Endothelial cell of umbilical vein (primary cell): ENCODE measurements around the gene CLIP2. TPM values are rescaled to one million over a fixed set of nuclear protein-coding genes. Genes with fewer than 3 reads are reported as not detected.

Experiments
- BruUV-seq: library from RNA; stranded (reverse); fragments of 400-500 nt; replicated peaks from 2 replicates; lab custom pipeline; 2021; lab: Mats Ljungman, UMichigan
- CTCF ChIA-PET: fragments of 300-600, 350-600 bp; sonication (Branson Sonifier 250); formaldehyde crosslinking; loops from one replicate; lab custom pipeline; 2021; ENCODE audit warnings: antibody characterized with exemption, inconsistent platforms; lab: Charles Lee
- POLR2A ChIA-PET: fragments of 300-600, 350-600 bp; sonication (Branson Sonifier 250); formaldehyde crosslinking; loops from one replicate; lab custom pipeline; 2021; ENCODE audit warnings: antibody characterized with exemption, inconsistent platforms; lab: Charles Lee
- DNase-seq: peaks from one replicate; pipeline ENCODE4 v3.0.0-alpha.2; 2011; ENCODE audit warnings: low read depth, low spot score
- FAIRE-seq: peaks from 2 replicates; lab custom pipeline; 2011; peaks lifted over from hg19 to GRCh38; lab: Jason Lieb, UNC
- H2AFZ ChIP-seq: 2 replicates; pipeline ENCODE4 v1.6.0; 2012; ENCODE audit warnings: low read depth, low read length, control low read depth, inconsistent platforms
- H3K27ac ChIP-seq: 2 replicates; pipeline ENCODE4 v1.5.1; 2011; ENCODE audit warnings: low read depth, mild to moderate bottlenecking, control low read depth, low read length, moderate library complexity; ENCODE audit not compliant: insufficient read depth
- H3K27me3 ChIP-seq, 2 experiments: 2 replicates each; pipeline versions ENCODE4 v1.6.0 to v1.6.1; 2011; ENCODE audit warnings: low read length in 2 of 2, mixed read lengths in 1 of 2; ENCODE audit not compliant: control insufficient read depth in 2 of 2, insufficient read depth in 2 of 2
- H3K36me3 ChIP-seq, 2 experiments: 2 replicates in 1 of 2; 3 replicates in 1 of 2; pipeline ENCODE4 v1.5.1; 2011; ENCODE audit warnings: low read length in 2 of 2, mild to moderate bottlenecking in 1 of 2, moderate library complexity in 1 of 2; ENCODE audit not compliant: control insufficient read depth in 2 of 2, insufficient read depth in 2 of 2; ENCODE audit errors: extremely low read depth in 1 of 2
- H3K4me1 ChIP-seq: 3 replicates; pipeline ENCODE4 v1.5.1; 2011; ENCODE audit warnings: mild to moderate bottlenecking, low read length; ENCODE audit not compliant: control insufficient read depth, insufficient read depth; ENCODE audit errors: extremely low read depth
- H3K4me2 ChIP-seq: 2 replicates; pipeline ENCODE4 v1.6.1; 2011; ENCODE audit warnings: low read length, control low read depth, mixed read lengths; ENCODE audit not compliant: insufficient read depth
- H3K4me3 ChIP-seq, 3 experiments: fragments of 200-600 bp in 1 of 3; sonication (generic), shearing (Covaris generic) in 1 of 3; replicated peaks in 1 of 3; 2 replicates each; pipeline ENCODE4 v1.5.1; 2011 to 2016; ENCODE audit warnings: control low read depth in 3 of 3, low read length in 3 of 3, mild to moderate bottlenecking in 2 of 3, inconsistent platforms in 1 of 3, low read depth in 1 of 3, moderate library complexity in 1 of 3; ENCODE audit not compliant: insufficient read depth in 1 of 3
- H3K79me2 ChIP-seq: 2 replicates; pipeline ENCODE4 v1.6.0; 2012; ENCODE audit warnings: low read length, inconsistent platforms; ENCODE audit not compliant: control insufficient read depth, insufficient read depth
- H3K9ac ChIP-seq: replicated peaks from 2 replicates; pipeline ENCODE3; 2011; ENCODE audit warnings: low read length, control low read depth; ENCODE audit not compliant: insufficient read depth; ENCODE audit errors: extremely low read depth
- H3K9me1 ChIP-seq: replicated peaks from 3 replicates; pipeline ENCODE4 v1.6.0; 2011; ENCODE audit warnings: mild to moderate bottlenecking, low read length; ENCODE audit not compliant: control insufficient read depth, insufficient read depth; ENCODE audit errors: extremely low read depth
- H3K9me3 ChIP-seq: replicated peaks from 2 replicates; pipeline ENCODE4 v1.5.1; 2012; ENCODE audit warnings: low read length, inconsistent platforms; ENCODE audit not compliant: control insufficient read depth, insufficient read depth
- H4K20me1 ChIP-seq: replicated peaks from 2 replicates; pipeline ENCODE3; 2011; ENCODE audit warnings: mild to moderate bottlenecking, low read length; ENCODE audit not compliant: control insufficient read depth, insufficient read depth; ENCODE audit errors: extremely low read depth
- CTCF ChIP-seq, 2 donors: IDR thresholded peaks; 1 replicate in 1 of 2; 2 replicates in 1 of 2; pipeline ENCODE4 v1.5.1; 2011; ENCODE audit warnings: low read length in 2 of 2, mild to moderate bottlenecking in 2 of 2, moderate library complexity in 2 of 2, control low read depth in 1 of 2, inconsistent platforms in 1 of 2, low read depth in 1 of 2; ENCODE audit not compliant: insufficient read depth in 1 of 2; ENCODE audit errors: extremely low read depth in 1 of 2
- EZH2 ChIP-seq: IDR thresholded peaks from 2 replicates; pipeline ENCODE4 v1.6.1; 2012; ENCODE audit warnings: borderline replicate concordance, low read depth, mild to moderate bottlenecking, moderate library complexity, low read length, inconsistent platforms; ENCODE audit not compliant: severe bottlenecking
- FOS ChIP-seq: IDR thresholded peaks from 2 replicates; pipeline ENCODE4 v1.6.1; 2011; ENCODE audit warnings: mild to moderate bottlenecking, low read length, moderate library complexity, borderline replicate concordance; ENCODE audit not compliant: insufficient read depth
- GATA2 ChIP-seq: IDR thresholded peaks from 2 replicates; pipeline ENCODE4 v1.7.0; 2011; ENCODE audit warnings: low read depth, mild to moderate bottlenecking, moderate library complexity, mixed read lengths, low read length; ENCODE audit not compliant: insufficient read length, insufficient read depth
- JUN ChIP-seq: IDR thresholded peaks from 2 replicates; pipeline ENCODE4 v1.6.1; 2011; ENCODE audit warnings: borderline replicate concordance, low read depth; ENCODE audit not compliant: insufficient read length, insufficient read depth
- MAX ChIP-seq: IDR thresholded peaks from 2 replicates; pipeline ENCODE4 v1.6.1; 2011; ENCODE audit not compliant: insufficient read depth, insufficient read length
- MYC ChIP-seq: IDR thresholded peaks from one replicate; pipeline ENCODE4 v1.6.1; 2011; ENCODE audit warnings: mild to moderate bottlenecking, low read depth, low read length
- POLR2A ChIP-seq: IDR thresholded peaks from 2 replicates; pipeline ENCODE4 v1.6.1; 2012; ENCODE audit warnings: low read depth, mild to moderate bottlenecking, control low read depth, low read length
- POLR2AphosphoS5 ChIP-seq: IDR thresholded peaks from 2 replicates; pipeline ENCODE4 v1.6.1; 2012; ENCODE audit warnings: low read depth, mild to moderate bottlenecking, control low read depth, low read length, moderate library complexity; ENCODE audit not compliant: insufficient read depth
- dilution Hi-C: fragments of 300-500 bp; cut with MboI; formaldehyde crosslinking; loops from one replicate; pipeline ENCODE4 v1.15.0; 2019; ENCODE audit warnings: low sequenced_read_pairs; ENCODE audit not compliant: extremely low pct_ligation_motif_present
- intact Hi-C: fragments of 100-400 bp; cut with micrococcal nuclease; formaldehyde crosslinking; loops from one replicate; pipeline ENCODE4 v1.10.0; 2022
- polyA plus RNA-seq, 4 experiments: library from polyadenylated mRNA; depleted of rRNA in 3 of 4; stranded (reverse) in 3 of 4; unstranded in 1 of 4; fragments of >200 nt; gene quantifications; 2 replicates each; pipeline versions ENCODE4 v1.2.1 to v1.2.3, GENCODE V29; 2011 to 2012; ENCODE audit warnings: missing spikeins in 1 of 4
- total RNA-seq: library from RNA; stranded (reverse); gene quantifications from 2 replicates; pipeline ENCODE4 v1.2.3, GENCODE V29; 2021

CLIP2 gene
- total and polyA plus RNA-seq, 2 donors (not counting 3 experiments of a cell fraction or from before 2014, with no cell fraction given): 8.3 to 37.1 TPM

- POLR2A ChIA-PET: no interaction called here
- no peak for TF ChIP-seq POLR2AphosphoS5
- no peak for TF ChIP-seq MAX
- no peak for TF ChIP-seq POLR2A
- no peak for TF ChIP-seq EZH2
- no peak for TF ChIP-seq GATA2
- no peak for TF ChIP-seq JUN
- no peak for TF ChIP-seq FOS
- no peak for TF ChIP-seq MYC
- no peak for TF ChIP-seq CTCF (IDR thresholded peaks at IDR 0.05; ENCODE audit: extremely low read depth in 1 of 2, insufficient read depth in 1 of 2, low read depth in 1 of 2, low read length in 2 of 2)
- H2AFZ ChIP-seq: no peak overlapping the region
- H3K36me3 ChIP-seq: peaks cover 0 to 2% of the 10 kb centered on the region in 2 experiments
- no peak overlapping the region for H3K4me2 ChIP-seq
- no peaks in the 10 kb centered on the region for H3K9me3 ChIP-seq
- H4K20me1 ChIP-seq: no peaks in the 10 kb centered on the region
- H3K27me3 ChIP-seq: no peaks in the 10 kb centered on the region
- no peaks in the 10 kb centered on the region for H3K4me1 ChIP-seq
- intact Hi-C loops (no loop called here), dilution Hi-C loops (no loop called here)
- H3K9me1 ChIP-seq: no peaks in the 10 kb centered on the region
- no peak overlapping the region for H3K27ac ChIP-seq
- DNase-seq: no peak
- no peak overlapping the region for H3K4me3 ChIP-seq
- BruUV-seq: no TSS peak
- CTCF ChIA-PET: interaction anchor here (1.6 kb wide), 1 partner anchor 123 kb away, joined by 4 read pairs; no protein-coding TSS in a partner anchor
- no peak overlapping the region for H3K9ac ChIP-seq
- no peaks in the 10 kb centered on the region for H3K79me2 ChIP-seq
- FAIRE-seq: no peak
Observed at GRCh38 chr7:74329225-74329624, 40.0 kb downstream of the CLIP2 start.
